Hepatic stellate cell (primary cell): Measurements from ENCODE around the gene DYRK2.
A peak's percentile ranks its signal among the peaks of the same experiment; 100 is the strongest.

Experiments used
- DNase-seq: peaks from one replicate; pipeline ENCODE4 v3.0.0; 2011; ENCODE audit warnings: low spot score

DYRK2 gene

DNA sequence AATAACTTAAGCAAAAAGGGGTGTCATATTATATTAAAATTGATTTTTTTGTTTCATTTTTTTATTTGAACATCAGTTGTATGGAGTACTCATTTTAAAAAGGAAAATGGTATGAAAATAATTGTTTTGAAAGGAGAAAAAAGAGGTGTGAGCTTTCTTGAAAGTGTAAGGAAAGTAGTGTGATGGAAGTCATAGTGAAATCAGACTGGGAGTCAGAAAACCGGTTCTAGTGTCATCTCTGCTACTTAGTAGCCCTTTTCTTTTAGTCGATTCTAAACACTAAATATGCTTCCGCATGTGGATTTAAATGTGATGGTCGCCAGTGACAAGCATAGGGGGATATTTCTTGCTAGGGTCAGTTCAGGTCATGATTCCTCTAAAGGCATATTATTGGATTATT, 1.8 kb upstream of the DYRK2 start:
- no peak for DNase-seq

GRCh38 chr12:67647181-67647798, 1.3 kb upstream of the DYRK2 start:
- DNase-seq: no peak

DNA sequence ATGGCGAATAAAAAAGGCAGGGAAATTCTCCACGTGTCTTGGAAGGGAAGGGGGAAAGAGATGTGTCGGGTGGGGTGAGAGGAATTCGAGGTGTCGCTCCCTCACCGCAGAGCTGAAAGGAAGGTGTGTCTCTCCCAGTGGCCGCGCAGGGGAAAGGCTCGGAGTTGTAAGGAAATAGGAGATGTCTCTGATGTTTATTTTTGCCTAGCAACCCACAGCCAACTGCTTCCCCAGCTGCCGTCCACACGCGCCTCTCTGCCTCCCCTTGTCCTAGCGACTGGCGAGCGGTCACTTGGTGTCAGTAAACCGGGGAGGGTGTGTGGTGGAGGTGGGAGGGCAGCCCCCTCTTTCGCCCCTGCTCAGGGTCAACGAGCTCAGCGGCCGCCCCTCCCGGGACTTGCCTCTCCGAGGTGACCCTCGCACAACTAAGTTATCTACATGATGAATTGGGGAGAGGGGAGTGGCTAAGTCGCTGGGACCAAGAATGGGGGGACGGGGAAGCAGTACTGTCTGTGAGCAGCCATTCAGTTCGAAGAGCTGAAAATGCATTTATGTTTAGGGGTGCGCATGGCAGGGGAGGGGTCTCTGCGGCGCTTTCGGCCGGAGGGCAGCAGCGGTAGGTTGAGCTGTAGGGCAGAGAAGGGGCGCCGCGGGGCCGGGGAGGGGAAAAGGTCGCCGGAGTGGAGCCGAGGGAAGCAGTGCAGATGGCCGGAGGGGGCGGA, 585 bp upstream of the DYRK2 start:
- peak; percentile 88 for DNase-seq

GRCh38 chr12:67649261-67649569, 670 bp downstream of the DYRK2 start:
- peak; percentile 36 for DNase-seq

DNA sequence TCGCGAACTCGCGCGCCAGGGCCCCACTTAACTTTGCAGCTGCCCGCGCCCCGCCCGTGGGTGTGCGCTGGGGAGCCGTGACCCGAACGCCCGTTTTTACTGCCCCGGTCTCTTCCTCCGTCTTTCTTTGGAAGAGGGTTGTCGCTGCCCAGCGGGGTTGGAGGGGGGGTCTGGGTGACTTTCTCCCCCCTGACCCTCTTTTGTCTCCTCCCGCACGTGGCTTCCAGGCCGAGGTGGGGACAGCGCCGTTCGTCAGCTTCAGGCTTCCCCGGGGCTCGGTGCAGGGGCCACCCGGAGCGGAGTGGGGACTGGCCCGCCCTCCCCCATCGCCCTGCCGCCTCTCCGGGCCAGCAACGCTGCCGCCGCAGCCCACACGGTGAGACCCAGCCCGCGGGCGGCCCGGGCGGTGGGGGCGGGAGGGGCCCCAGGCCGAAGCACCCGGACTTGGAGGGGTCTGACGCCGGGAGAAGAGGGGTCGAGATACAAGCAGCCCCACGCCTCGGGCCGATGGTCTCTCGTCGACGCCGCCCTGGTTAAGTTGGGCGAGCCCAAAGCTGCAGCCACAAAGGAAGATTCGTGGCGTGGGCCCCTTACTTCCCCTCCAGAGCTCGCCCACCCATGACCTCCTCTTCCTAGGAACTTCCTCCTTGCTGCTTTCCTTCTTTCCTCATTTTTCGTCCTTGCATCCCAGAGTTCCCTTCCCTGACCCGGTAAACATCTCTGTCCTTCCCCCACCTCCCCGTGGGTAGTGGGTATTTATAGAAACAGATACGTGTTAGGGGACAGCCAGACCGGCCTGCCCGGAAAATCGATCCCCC, 1.2 kb downstream of the DYRK2 start:
- peak; percentile 28 for DNase-seq

- no peak for DNase-seq
Measured at GRCh38 chr12:67650388-67651131, 2.0 kb downstream of the DYRK2 start.

GRCh38 chr12:67651132-67651695, 2.7 kb downstream of the DYRK2 start:
- peak; percentile 71 for DNase-seq

- DNase-seq: no peak
Measured at GRCh38 chr12:67655829-67656228, 7.3 kb downstream of the DYRK2 start.

GRCh38 chr12:67656251-67656650, 7.7 kb downstream of the DYRK2 start:
- no peak for DNase-seq

DNA sequence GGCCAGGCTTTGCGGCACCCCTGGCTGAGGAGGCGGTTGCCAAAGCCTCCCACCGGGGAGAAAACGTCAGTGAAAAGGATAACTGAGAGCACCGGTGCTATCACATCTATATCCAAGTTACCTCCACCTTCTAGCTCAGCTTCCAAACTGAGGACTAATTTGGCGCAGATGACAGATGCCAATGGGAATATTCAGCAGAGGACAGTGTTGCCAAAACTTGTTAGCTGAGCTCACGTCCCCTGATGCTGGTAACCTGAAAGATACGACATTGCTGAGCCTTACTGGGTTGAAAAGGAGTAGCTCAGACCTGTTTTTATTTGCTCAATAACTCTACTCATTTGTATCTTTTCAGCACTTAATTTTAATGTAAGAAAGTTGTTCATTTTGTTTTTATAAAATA, 9.9 kb downstream of the DYRK2 start:
- no peak for DNase-seq

DNA sequence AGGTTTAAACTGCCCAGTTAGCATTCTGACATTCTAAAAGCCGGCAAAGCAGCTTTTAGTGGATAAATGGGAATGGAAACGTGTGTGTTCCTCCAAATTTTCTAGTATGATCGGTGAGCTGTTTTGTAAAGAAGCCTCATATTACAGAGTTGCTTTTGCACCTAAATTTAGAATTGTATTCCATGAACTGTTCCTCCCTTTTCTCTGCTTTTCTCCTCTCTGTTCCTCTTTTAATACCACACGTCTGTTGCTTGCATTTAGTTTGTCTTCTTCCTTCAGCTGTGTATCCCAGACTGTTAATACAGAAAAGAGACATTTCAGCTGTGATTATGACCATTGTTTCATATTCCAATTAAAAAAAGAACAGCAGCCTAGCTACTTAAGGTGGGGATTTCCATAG, 10.7 kb downstream of the DYRK2 start:
- no peak for DNase-seq

GRCh38 chr12:67661311-67662021, 12.9 kb downstream of the DYRK2 start:
- no peak for DNase-seq

DNA sequence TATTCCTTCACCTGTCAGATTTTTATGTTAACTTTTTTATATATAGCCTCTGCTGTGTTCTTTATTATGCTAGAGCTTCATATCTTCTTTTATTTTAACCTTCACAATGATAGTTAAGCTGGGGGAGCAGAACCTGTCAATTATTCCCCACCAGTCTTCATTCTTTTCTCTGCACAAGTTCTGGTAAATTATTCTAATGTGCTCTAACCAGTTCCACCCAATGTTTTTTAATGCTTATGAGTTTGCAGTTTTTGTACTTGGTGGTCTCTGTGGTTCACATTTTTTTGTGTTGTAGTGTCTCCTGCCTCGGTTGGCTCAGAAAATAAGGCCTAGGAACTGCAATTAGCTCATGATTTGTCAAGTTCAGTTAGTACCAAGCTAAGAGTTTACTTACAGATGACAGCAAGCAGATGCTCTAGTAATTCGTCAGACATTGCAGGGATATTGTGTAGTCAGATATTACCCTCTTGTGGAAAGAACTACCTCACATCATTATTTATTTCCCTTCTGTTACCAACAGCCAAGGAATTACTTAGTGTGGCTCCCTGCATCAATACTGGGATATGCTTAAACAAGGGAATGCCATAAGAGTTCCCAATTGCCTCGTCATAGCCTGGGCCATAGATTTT, 14.5 kb downstream of the DYRK2 start:
- no peak for DNase-seq

DNA sequence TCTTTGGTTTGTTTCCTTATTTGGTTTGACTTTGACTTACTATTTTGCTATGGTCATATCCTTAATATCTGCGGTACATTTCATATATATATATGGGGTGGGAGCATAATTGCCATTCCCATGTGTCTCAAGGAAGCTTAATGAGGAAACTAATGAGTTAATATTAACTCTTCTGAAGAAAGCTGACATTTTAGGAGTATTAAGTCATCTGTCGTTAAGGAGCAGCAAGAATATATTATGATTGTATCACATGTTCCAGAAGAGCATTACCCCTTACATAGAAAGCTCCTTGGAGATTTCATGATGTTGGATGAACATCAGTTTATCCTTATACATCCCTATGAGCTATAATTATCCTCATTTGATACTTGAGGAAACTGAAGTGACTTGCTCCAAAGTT, 15.6 kb downstream of the DYRK2 start:
- no peak for DNase-seq

DNA sequence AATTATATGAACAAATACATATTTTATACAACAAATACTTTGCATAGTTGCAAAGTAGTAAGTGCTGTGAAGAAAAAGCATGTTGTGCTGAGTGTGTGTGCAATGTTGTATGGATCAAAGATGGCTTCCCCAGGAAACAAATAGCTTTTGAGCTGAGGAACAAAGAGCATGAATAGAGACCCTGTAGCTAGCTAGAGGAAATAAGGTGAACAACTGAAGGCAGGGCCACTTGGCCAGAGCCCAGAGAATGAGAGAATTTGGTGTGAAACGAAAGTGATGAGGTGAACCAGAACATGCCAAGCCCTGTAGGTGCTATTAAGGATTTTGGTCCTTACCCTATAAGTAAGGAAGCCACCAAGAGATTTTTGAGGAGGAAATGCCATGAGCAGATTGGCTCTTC, 17.1 kb downstream of the DYRK2 start:
- DNase-seq: no peak

- DNase-seq: no peak
Measured at GRCh38 chr12:67666605-67667004, 18.1 kb downstream of the DYRK2 start.

DNA sequence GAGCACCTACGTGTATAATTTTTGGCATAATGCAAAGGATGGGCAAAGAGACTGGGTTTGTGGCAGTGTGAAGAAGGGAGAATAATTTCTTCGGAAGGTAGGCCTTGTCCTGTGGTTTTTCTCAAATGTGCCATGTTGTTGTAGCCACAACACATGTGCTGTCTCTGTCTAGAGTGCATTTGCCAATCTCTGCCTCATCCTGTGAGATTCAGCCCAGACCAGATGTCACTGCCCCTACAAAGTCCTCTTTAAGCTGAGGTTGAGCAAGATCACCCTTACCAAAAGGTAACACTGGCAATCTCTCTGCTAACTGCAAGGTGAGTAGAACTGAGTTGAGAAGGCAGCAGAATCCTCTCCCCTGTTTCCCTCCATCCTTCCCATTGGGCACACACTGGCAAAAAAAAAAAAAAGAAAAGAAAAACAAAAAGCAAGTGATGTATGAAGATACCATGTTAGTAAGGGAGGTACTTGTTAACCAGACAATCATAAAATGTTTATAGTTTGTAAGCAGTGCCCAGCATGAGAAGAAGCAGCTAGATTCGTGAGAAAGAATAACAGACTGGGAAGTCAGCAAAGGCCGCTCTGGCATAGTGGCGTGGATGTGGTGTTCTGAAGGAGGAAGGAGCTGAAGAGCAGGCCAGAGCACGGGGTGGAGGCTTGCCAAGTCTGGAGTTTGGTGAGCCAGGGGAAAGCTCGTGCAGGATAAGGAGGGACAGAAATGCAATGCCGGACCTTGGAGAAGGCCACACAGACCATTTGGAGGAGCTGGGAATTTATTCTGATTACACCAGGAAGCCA, 18.9 kb downstream of the DYRK2 start:
- DNase-seq: no peak

DNA sequence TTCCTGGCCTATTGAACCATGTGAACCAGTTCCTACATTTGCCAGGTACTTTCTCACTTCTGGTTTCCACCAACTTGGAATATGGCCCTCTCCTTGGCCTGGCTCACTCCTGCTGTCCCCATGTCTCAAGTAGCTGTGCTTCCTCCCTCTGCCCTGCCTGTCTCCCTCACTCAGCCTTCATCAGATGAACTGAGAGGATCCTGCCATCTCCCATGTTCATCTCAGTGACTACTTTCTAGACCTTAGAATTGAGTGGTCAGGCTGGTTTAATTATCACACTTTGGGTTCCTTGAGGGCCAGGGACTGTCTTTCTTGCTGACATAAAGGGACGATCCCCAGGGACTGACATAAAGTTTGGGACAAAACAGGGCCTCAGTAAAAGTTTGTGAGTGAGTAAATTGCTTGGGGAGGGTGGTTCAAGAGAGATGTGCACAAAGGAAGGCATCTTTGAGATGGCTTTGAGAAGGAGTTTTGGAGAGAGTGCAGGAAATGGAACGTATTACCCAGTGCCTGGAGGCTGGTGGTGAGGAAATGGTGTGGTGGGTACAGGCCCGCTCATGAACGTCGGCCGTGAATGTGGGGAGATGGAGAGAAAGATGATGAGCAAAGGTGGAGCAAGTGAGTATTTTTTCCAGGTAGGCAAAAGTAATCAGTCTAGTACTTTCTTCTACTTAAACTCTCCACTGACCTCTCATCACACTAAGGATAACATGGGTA, 20.8 kb downstream of the DYRK2 start:
- no peak for DNase-seq

GRCh38 chr12:67669934-67670631, 21.5 kb downstream of the DYRK2 start:
- DNase-seq: no peak
